ENCODE results near the gene RGS7BP. TPM values are rescaled to one million over a fixed set of nuclear protein-coding genes. Genes with fewer than 3 reads are reported as not detected.
A peak's percentile ranks its signal among the peaks of the same experiment; 100 is the strongest.

The RGS7BP gene
- total RNA-seq, 1 donor from 2014 or later = 0.43 TPM

DNA sequence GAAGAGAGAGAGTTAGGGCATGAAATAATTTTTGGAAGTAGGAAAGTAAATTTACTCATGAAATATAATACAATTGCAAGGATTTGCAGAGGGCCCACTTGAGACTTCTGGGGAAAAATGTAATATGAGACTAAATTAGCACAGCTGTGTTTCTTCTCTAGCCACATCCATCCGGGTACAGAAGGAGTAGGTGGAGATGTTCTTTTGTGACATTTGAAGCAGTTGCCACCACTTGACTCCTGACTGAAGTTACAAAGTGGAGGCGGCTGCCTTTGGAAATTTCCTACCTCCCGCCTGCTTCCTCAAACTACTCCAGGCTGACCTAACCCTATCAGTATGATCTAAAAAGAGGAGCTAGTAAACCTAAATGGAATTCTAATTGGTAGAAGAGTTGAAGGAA, 126.4 kb downstream of the RGS7BP start:
- Mint-ChIP-seq H3K36me3 (no peaks in the 10 kb centered on the region), H3K4me3 (no peak overlapping the region), H3K4me1 (no peaks in the 10 kb centered on the region), H3K27ac (no peak overlapping the region), H3K27me3 (ENCODE audit: insufficient read depth, low read depth) (no peaks in the 10 kb centered on the region), H3K9me3 (no peaks in the 10 kb centered on the region)
- Histone ChIP-seq H3K27ac (no peak overlapping the region), H3K27me3 (no peaks in the 10 kb centered on the region), H3K9ac (no peak overlapping the region), H3K4me1 (no peaks in the 10 kb centered on the region), H3K9me3 (ENCODE audit: low read depth) (no peaks in the 10 kb centered on the region), H3K36me3 (no peaks in the 10 kb centered on the region), H3K79me2 (ENCODE audit: low read depth) (no peaks in the 10 kb centered on the region), H3K4me2 (no peak overlapping the region), H3K4me3 (no peak overlapping the region), H3F3A (ENCODE audit: low read depth) (no peaks in the 10 kb centered on the region), H4K20me1 (ENCODE audit: low read depth) (no peaks in the 10 kb centered on the region), H2AFZ (replicated peaks) (peak overlapping the region; percentile 37)
- TF ChIP-seq EZH2 (IDR thresholded peaks at IDR 0.05) (no peak), CTCF (IDR thresholded peaks at IDR 0.05) (no peak), EZH2phosphoT487 (IDR thresholded peaks at IDR 0.05) (no peak)
- no peak for DNase-seq (ENCODE audit: low spot score)

- Histone ChIP-seq H3K9ac (no peak overlapping the region), H3K4me3 (no peak overlapping the region), H3K27me3 (no peaks in the 10 kb centered on the region), H3F3A (ENCODE audit: low read depth) (no peaks in the 10 kb centered on the region), H3K4me2 (no peak overlapping the region), H3K9me3 (ENCODE audit: low read depth) (no peaks in the 10 kb centered on the region), H3K27ac (no peak overlapping the region), H4K20me1 (ENCODE audit: low read depth) (no peaks in the 10 kb centered on the region), H3K4me1 (peaks cover 7% of the 10 kb centered on the region), H2AFZ (replicated peaks) (no peak overlapping the region), H3K79me2 (ENCODE audit: low read depth) (no peaks in the 10 kb centered on the region), H3K36me3 (no peaks in the 10 kb centered on the region)
- Mint-ChIP-seq H3K36me3 (no peaks in the 10 kb centered on the region), H3K27ac (no peak overlapping the region), H3K4me3 (no peak overlapping the region), H3K4me1 (peaks cover 4% of the 10 kb centered on the region), H3K27me3 (ENCODE audit: insufficient read depth, low read depth) (peaks cover 2% of the 10 kb centered on the region), H3K9me3 (no peaks in the 10 kb centered on the region)
- peak; percentile 27 for DNase-seq (ENCODE audit: low spot score)
- TF ChIP-seq CTCF (IDR thresholded peaks at IDR 0.05) (peak; percentile 94), EZH2phosphoT487 (IDR thresholded peaks at IDR 0.05) (no peak)
Observed at GRCh38 chr5:64634997-64635686, 129.3 kb downstream of the RGS7BP start.

- H3K4me2 ChIP-seq = no peak overlapping the region
- H3K27me3 ChIP-seq = no peaks in the 10 kb centered on the region
- Mint-ChIP-seq H3K36me3 (no peaks in the 10 kb centered on the region), H3K4me3 (no peak overlapping the region), H3K27me3 (ENCODE audit: insufficient read depth, low read depth) (peaks cover 2% of the 10 kb centered on the region), H3K4me1 (peaks cover 4% of the 10 kb centered on the region), H3K9me3 (no peaks in the 10 kb centered on the region), H3K27ac (no peak overlapping the region)
- H3K9me3 ChIP-seq (ENCODE audit: low read depth) = no peaks in the 10 kb centered on the region
- H3K4me1 ChIP-seq = peaks cover 7% of the 10 kb centered on the region
- H3K4me3 ChIP-seq = no peak overlapping the region
- no peaks in the 10 kb centered on the region for H4K20me1 ChIP-seq (ENCODE audit: low read depth)
- H3F3A ChIP-seq (ENCODE audit: low read depth) = no peaks in the 10 kb centered on the region
- no peaks in the 10 kb centered on the region for H3K79me2 ChIP-seq (ENCODE audit: low read depth)
- no peak overlapping the region for H3K27ac ChIP-seq
- H3K9ac ChIP-seq = no peak overlapping the region
- peak overlapping the region; percentile 98 for H2AFZ ChIP-seq (replicated peaks)
- H3K36me3 ChIP-seq = no peaks in the 10 kb centered on the region
- DNase-seq (ENCODE audit: low spot score) = no peak
- TF ChIP-seq EZH2 (IDR thresholded peaks at IDR 0.05) (no peak), CTCF (IDR thresholded peaks at IDR 0.05) (no peak), EZH2phosphoT487 (IDR thresholded peaks at IDR 0.05) (no peak)
Observed at GRCh38 chr5:64637144-64637543, 131.3 kb downstream of the RGS7BP start.
